Neural cell (in vitro differentiated cells): ENCODE results near the gene TKFC. TPM values are rescaled to one million over a fixed set of nuclear protein-coding genes. Genes with fewer than 3 reads are reported as not detected.

Experiments
- H2AFZ ChIP-seq: fragments of 200-600, 300-800 bp; sonication (generic), shearing (Covaris generic); 2 replicates; pipeline ENCODE4 v1.6.0; 2014; ENCODE audit warnings: low read depth, mild to moderate bottlenecking, antibody characterized with exemption, low read length, moderate library complexity
- H3F3A ChIP-seq: fragments of 200-600 bp; shearing (Covaris generic); 2 replicates; pipeline ENCODE4 v1.6.1; 2016; ENCODE audit warnings: mild to moderate bottlenecking, moderate library complexity, mixed read lengths, antibody characterized with exemption, low read length; ENCODE audit not compliant: insufficient read depth, poor library complexity, severe bottlenecking
- H3K27ac ChIP-seq: fragments of 200-600, 300-800 bp; sonication (generic), shearing (Covaris generic); 2 replicates; pipeline ENCODE4 v1.5.1; 2014; ENCODE audit warnings: mild to moderate bottlenecking, low read length, moderate library complexity
- H3K27me3 ChIP-seq: fragments of 300-800, 200-600 bp; sonication (generic), shearing (Covaris generic); 2 replicates; pipeline ENCODE4 v1.6.0; 2014; ENCODE audit warnings: mild to moderate bottlenecking, low read depth, low read length, moderate library complexity; ENCODE audit not compliant: insufficient read depth
- H3K36me3 ChIP-seq: fragments of 300-800, 200-600 bp; sonication (generic), shearing (Covaris generic); 2 replicates; pipeline ENCODE4 v1.5.1; 2014; ENCODE audit warnings: mild to moderate bottlenecking, antibody characterized with exemption, low read length, moderate library complexity; ENCODE audit not compliant: insufficient read depth
- H3K4me2 ChIP-seq: fragments of 300-800, 200-600 bp; sonication (generic), shearing (Covaris generic); 2 replicates; pipeline ENCODE4 v1.6.0; 2014; ENCODE audit warnings: mild to moderate bottlenecking, low read length
- H3K4me3 ChIP-seq: fragments of 300-800, 200-600 bp; sonication (generic), shearing (Covaris generic); 2 replicates; pipeline ENCODE4 v1.5.1; 2014; ENCODE audit warnings: mild to moderate bottlenecking, low read length, moderate library complexity
- H3K79me2 ChIP-seq: fragments of 200-600 bp; shearing (Covaris generic); replicated peaks from 2 replicates; pipeline ENCODE4 v1.6.0; 2014; ENCODE audit warnings: mild to moderate bottlenecking, low read length, moderate library complexity; ENCODE audit not compliant: insufficient read depth
- H3K9ac ChIP-seq: fragments of 300-800, 200-600 bp; sonication (generic), shearing (Covaris generic); 2 replicates; pipeline ENCODE4 v1.6.1; 2016; ENCODE audit warnings: mild to moderate bottlenecking, low read length, mixed read lengths
- H3K9me2 ChIP-seq: fragments of 200-600 bp; shearing (Covaris generic); 2 replicates; pipeline ENCODE4 v1.6.1; 2016; ENCODE audit warnings: mild to moderate bottlenecking, low read length, mixed read lengths; ENCODE audit not compliant: insufficient read depth
- H3K9me3 ChIP-seq: fragments of 200-600, 300-800 bp; sonication (generic), shearing (Covaris generic); 2 replicates; pipeline ENCODE4 v1.6.1; 2016; ENCODE audit warnings: mild to moderate bottlenecking, mixed run types, low read length, moderate library complexity, mixed read lengths
- H4K20me1 ChIP-seq: fragments of 200-600 bp; shearing (Covaris generic); 2 replicates; pipeline ENCODE4 v1.6.1; 2016; ENCODE audit warnings: mild to moderate bottlenecking, mixed run types; ENCODE audit not compliant: insufficient read depth
- CTCF ChIP-seq: fragments of 450-650 bp; IDR thresholded peaks from 2 replicates; pipeline ENCODE4 v1.5.1; 2014; ENCODE audit warnings: antibody characterized with exemption, mild to moderate bottlenecking, moderate library complexity; ENCODE audit not compliant: poor library complexity, severe bottlenecking
- EP300 ChIP-seq: fragments of 450-650 bp; conservative IDR thresholded peaks from 2 replicates; pipeline ENCODE4 v1.6.1; 2014; ENCODE audit warnings: antibody characterized with exemption, mild to moderate bottlenecking, moderate library complexity; ENCODE audit not compliant: poor library complexity, severe bottlenecking
- EZH2 ChIP-seq: fragments of 200-600, 300-800 bp; shearing (Covaris generic), sonication (generic); IDR thresholded peaks from 2 replicates; pipeline ENCODE4 v1.6.1; 2014; ENCODE audit warnings: antibody characterized with exemption, low read length, borderline replicate concordance, mild to moderate bottlenecking; ENCODE audit not compliant: insufficient read depth, poor library complexity, severe bottlenecking
- MXI1 ChIP-seq: fragments of 450-650 bp; conservative IDR thresholded peaks from 2 replicates; pipeline ENCODE4 v1.6.1; 2014; ENCODE audit warnings: antibody characterized with exemption, mild to moderate bottlenecking; ENCODE audit not compliant: poor library complexity, severe bottlenecking
- POLR2AphosphoS5 ChIP-seq: IDR thresholded peaks from 2 replicates; pipeline ENCODE4 v1.6.1; 2012
- RAD21 ChIP-seq: fragments of 450-650 bp; conservative IDR thresholded peaks from 2 replicates; pipeline ENCODE4 v1.6.1; 2014; ENCODE audit warnings: antibody characterized with exemption, mild to moderate bottlenecking, moderate library complexity
- REST ChIP-seq: IDR thresholded peaks from 2 replicates; pipeline ENCODE4 v1.6.1; 2012; ENCODE audit warnings: borderline replicate concordance
- SMC3 ChIP-seq: fragments of 450-650 bp; conservative IDR thresholded peaks from 2 replicates; pipeline ENCODE4 v1.6.1; 2014; ENCODE audit warnings: antibody characterized with exemption, mild to moderate bottlenecking, moderate library complexity; ENCODE audit not compliant: poor library complexity
- TAF1 ChIP-seq: IDR thresholded peaks from 2 replicates; pipeline ENCODE4 v1.6.1; 2012; ENCODE audit warnings: low read depth
- polyA plus RNA-seq: library from polyadenylated mRNA; depleted of rRNA; stranded (reverse); fragments of >200 nt; gene quantifications from 2 replicates; pipeline ENCODE4 v1.2.3, GENCODE V29; 2014

TKFC gene
- polyA plus RNA-seq, 1 donor from 2014 or later, result 46.0 TPM

- Histone ChIP-seq H3K79me2 (no peaks in the 10 kb centered on the region), H3K4me3 (no peak overlapping the region), H3K36me3 (no peaks in the 10 kb centered on the region), H3K27ac (no peak overlapping the region), H3K9me3 (no peaks in the 10 kb centered on the region), H3K27me3 (no peaks in the 10 kb centered on the region), H4K20me1 (no peaks in the 10 kb centered on the region), H3K9ac (no peak overlapping the region), H3K4me2 (no peak overlapping the region), H3F3A (no peaks in the 10 kb centered on the region), H2AFZ (no peak overlapping the region), H3K9me2 (no peaks in the 10 kb centered on the region)
- TF ChIP-seq EZH2, result no peak
Observed at GRCh38 chr11:61349916-61350315, 16.9 kb downstream of the TKFC start.

- Histone ChIP-seq H3K36me3 (no peaks in the 10 kb centered on the region), H2AFZ (no peak overlapping the region), H4K20me1 (no peaks in the 10 kb centered on the region), H3F3A (no peaks in the 10 kb centered on the region), H3K27ac (no peak overlapping the region), H3K4me2 (no peak overlapping the region), H3K9ac (no peak overlapping the region), H3K27me3 (no peaks in the 10 kb centered on the region), H3K9me2 (no peaks in the 10 kb centered on the region), H3K79me2 (no peaks in the 10 kb centered on the region), H3K9me3 (no peaks in the 10 kb centered on the region), H3K4me3 (no peak overlapping the region)
- TF ChIP-seq CTCF (no peak), EZH2 (no peak), MXI1 (no peak), EP300 (no peak), SMC3 (no peak), POLR2AphosphoS5 (no peak), RAD21 (no peak), TAF1 (no peak), REST (no peak)
Observed at GRCh38 chr11:61350336-61350735, 17.3 kb downstream of the TKFC start.

GRCh38 chr11:61350803-61351202 is 17.8 kb downstream of the TKFC start:
- H3K36me3 ChIP-seq, result no peaks in the 10 kb centered on the region
- no peaks in the 10 kb centered on the region for H3K27me3 ChIP-seq
- no peaks in the 10 kb centered on the region for H4K20me1 ChIP-seq
- H2AFZ ChIP-seq, result no peak overlapping the region
- no peak overlapping the region for H3K4me3 ChIP-seq
- no peaks in the 10 kb centered on the region for H3K79me2 ChIP-seq
- no peak overlapping the region for H3K9ac ChIP-seq
- TF ChIP-seq EZH2, result no peak
- no peak for TF ChIP-seq SMC3
- TF ChIP-seq CTCF, result no peak
- TF ChIP-seq TAF1, result no peak
- TF ChIP-seq EP300, result no peak
- TF ChIP-seq MXI1, result no peak
- no peak for TF ChIP-seq REST
- TF ChIP-seq POLR2AphosphoS5, result no peak
- no peak for TF ChIP-seq RAD21
- no peaks in the 10 kb centered on the region for H3F3A ChIP-seq
- H3K9me2 ChIP-seq, result no peaks in the 10 kb centered on the region
- no peak overlapping the region for H3K27ac ChIP-seq
- H3K4me2 ChIP-seq, result no peak overlapping the region
- no peaks in the 10 kb centered on the region for H3K9me3 ChIP-seq
